GM18867 (cell line): ENCODE measurements around the gene PANX1.

Source experiments
- ATAC-seq: cut with Tn5 transposase; IDR thresholded peaks from one replicate; pipeline ENCODE4 v1.9.1; 2021; ENCODE audit warnings: mild to moderate bottlenecking, moderate library complexity; ENCODE audit not compliant: unreplicated experiment

The PANX1 gene

GRCh38 chr11:94183251-94183885, 54.7 kb downstream of the PANX1 start:
- no peak for ATAC-seq

DNA sequence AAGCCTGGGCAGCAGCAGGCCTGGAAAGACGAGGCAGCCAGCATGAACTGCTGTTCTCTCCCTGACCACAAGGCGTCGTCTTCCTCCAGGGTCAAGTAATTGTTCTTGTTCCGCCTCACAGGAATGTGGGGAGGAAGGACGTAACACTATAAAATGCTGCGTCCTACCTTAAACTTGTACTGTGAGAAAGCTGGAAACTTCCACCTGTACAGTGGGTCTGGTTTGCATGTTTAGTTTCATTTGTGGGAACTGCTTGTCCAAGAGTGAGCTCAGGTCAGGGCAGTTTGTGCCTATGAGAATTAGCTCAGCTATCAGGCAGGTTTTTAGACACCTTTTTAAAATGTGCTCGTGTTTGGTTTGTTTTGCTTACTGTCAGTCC, 55.2 kb downstream of the PANX1 start:
- ATAC-seq: peak; percentile 62

DNA sequence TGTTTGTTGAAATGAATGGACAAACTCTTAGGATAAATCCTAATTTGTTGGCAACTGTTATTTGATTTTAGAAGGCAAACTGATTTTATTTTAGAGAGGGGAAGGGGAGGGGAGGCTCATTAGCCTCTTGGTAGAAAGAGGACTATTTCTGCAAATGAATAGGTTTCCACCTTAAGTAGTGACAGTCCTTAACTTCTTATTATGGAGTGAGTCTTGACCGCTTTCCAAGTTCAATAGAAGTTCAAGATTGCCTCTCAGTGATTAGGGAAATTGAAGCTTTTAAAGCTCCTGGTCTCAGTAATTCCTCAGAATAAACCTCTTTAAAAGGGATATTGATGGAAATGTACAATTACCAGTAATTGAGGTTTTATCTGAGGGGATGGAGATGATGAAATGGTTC, 55.7 kb downstream of the PANX1 start:
- ATAC-seq: no peak

DNA sequence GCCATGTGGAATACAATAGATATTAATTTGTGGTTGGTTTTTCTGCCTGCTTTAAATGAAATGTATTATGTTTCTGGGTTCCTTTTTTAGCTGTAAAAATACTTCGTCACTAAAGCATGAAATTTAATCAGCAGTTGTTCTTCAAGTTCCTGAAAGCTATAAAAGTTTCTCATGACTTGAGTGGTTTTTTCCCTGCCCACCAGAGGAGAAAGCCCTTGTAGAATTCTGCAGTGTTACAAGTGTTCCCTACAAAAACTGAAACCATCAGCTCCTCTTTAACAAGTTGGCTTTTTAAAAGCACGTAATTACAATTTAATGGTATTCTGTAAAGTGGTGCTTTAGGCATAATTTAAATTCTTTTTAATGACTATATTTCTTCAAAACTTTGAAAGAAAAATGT, 56.2 kb downstream of the PANX1 start:
- ATAC-seq: no peak

DNA sequence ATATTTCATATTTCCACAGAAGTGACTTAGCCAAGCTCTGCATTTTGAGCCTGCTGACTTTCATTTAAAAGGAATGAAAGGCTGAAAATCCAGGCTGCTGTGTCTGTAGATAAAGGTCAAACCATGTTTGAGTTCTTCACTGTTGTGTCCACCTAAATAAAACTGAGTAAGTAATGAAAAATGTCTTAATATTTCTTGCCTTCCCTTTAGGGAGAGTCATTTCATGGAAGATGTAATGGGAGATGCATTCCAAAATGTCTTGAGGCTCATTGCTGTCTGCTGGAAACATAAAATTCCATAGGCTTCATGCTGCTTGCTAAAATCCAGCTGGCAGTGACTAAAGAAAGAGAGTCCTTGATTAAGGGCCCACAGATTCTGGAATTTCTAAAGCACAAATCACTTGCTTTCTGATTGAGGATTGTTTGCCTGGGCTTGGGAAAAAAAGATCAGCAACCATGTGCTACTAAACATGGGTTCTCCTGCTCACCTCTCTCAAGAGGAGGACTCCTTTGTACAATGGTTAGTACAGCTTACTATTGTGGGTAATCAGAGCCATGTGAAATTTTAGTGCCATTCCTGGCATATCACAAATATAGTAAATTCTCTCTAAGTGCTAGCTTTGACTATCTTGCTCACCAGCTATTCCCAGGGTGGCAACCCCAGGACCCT, 56.9 kb downstream of the PANX1 start:
- no peak for ATAC-seq

- ATAC-seq: no peak
These were observed 57.9 kb downstream of the PANX1 start for GRCh38 chr11:94186342-94187203.

GRCh38 chr11:94193288-94193687, 64.6 kb downstream of the PANX1 start:
- no peak for ATAC-seq

DNA sequence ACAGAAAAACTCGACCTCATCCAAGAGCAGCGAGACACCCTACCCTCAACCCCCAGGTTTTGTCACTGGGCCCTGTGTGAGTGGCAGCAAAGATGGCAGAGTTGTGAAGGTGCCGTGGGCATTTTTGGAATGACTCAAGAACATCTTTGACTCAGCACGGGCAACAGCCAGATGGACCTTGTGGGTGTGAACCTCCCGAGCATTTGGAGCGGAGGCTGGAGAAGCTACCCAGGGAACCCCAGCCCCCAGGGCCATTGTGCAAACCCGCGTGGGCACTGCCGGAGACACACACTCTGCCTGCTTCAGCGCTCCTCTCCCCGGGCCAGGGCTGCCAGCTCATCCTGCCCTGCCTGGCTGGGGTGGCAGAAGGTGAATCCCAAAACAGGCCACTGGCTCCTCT, 66.1 kb downstream of the PANX1 start:
- no peak for ATAC-seq

GRCh38 chr11:94196363-94196762, 67.7 kb downstream of the PANX1 start:
- no peak for ATAC-seq

- no peak for ATAC-seq
These were observed 70.1 kb downstream of the PANX1 start for GRCh38 chr11:94198718-94199117.

GRCh38 chr11:94199136-94200130, 70.8 kb downstream of the PANX1 start:
- ATAC-seq: no peak

DNA sequence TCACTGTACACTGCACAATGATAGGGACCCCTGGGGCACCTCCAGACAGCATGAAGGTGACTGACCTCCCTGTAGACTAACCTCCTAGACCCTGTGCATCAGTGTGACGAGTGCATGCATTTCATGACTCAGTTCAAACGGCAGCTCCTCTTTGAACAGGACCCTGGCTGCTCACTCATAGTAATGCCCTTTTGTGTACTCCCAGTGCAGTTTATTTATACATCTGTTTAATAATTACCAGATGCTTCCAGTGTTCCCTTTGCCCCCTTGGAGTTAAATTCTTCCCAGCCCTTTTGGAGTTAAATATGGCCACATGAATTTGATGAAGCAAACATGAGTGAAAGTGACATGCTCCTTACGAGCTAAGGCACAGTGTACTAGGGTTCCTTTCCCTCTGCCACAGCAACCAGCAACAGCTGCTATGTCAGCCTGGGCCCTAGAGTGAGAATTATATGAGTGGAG, 72.4 kb downstream of the PANX1 start:
- ATAC-seq: no peak

- ATAC-seq: no peak
These were observed 74.4 kb downstream of the PANX1 start for GRCh38 chr11:94203070-94203469.

- ATAC-seq: no peak
These were observed 82.7 kb downstream of the PANX1 start for GRCh38 chr11:94211261-94211830.

GRCh38 chr11:94212898-94213297, 84.3 kb downstream of the PANX1 start:
- ATAC-seq: no peak

GRCh38 chr11:94217705-94218104, 89.1 kb downstream of the PANX1 start:
- ATAC-seq: no peak

DNA sequence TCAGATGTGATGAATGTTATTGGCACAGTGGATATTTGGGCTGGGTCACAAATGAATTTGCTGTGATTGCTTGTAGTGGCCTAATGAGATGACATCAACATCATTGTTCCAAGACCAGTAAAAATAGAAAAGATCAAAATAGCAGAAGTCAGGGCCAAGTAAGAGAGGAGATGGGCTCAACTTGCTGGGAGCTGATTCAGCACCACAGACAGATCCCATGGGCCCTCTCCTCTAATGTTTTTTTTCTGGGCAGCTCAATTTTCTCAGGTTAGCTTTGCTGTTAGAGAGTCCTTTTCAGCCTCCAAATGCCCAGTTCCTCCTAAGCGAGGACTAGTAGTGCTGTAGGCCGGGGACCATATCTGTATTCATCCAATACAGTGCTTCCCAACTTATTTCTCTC, 89.7 kb downstream of the PANX1 start:
- no peak for ATAC-seq

- ATAC-seq: no peak
These were observed 91.1 kb downstream of the PANX1 start for GRCh38 chr11:94219771-94220170.

- ATAC-seq: no peak
These were observed 95.4 kb downstream of the PANX1 start for GRCh38 chr11:94224078-94224477.
